ENCODE measurements around the gene THSD4. TPM values are rescaled to one million over a fixed set of nuclear protein-coding genes. Genes with fewer than 3 reads are reported as not detected.

Gene THSD4
- polyA plus RNA-seq, 1 donor from 2014 or later = 0.46 TPM

- no peaks in the 10 kb centered on the region for H3K27me3 ChIP-seq (ENCODE audit: insufficient read depth, low read depth, low read length)
- no peaks in the 10 kb centered on the region for H3K9me2 ChIP-seq (ENCODE audit: insufficient read depth, low read length)
- H3K9me3 ChIP-seq (ENCODE audit: low read length) = no peaks in the 10 kb centered on the region
- H3F3A ChIP-seq (ENCODE audit: insufficient read depth, low read length, poor library complexity, severe bottlenecking) = no peaks in the 10 kb centered on the region
- no peak for TF ChIP-seq CTCF (IDR thresholded peaks at IDR 0.05; ENCODE audit: poor library complexity, severe bottlenecking)
- TF ChIP-seq EP300 (conservative IDR thresholded peaks at IDR 0.05; ENCODE audit: poor library complexity, severe bottlenecking) = no peak
- no peak for TF ChIP-seq MXI1 (conservative IDR thresholded peaks at IDR 0.05; ENCODE audit: poor library complexity, severe bottlenecking)
- TF ChIP-seq POLR2AphosphoS5 (IDR thresholded peaks at IDR 0.05) = no peak
- peak; percentile 41 for TF ChIP-seq REST (IDR thresholded peaks at IDR 0.05; ENCODE audit: borderline replicate concordance)
- TF ChIP-seq EZH2 (IDR thresholded peaks at IDR 0.05; ENCODE audit: borderline replicate concordance, insufficient read depth, low read length, poor library complexity, severe bottlenecking) = no peak
- no peaks in the 10 kb centered on the region for H3K79me2 ChIP-seq (replicated peaks; ENCODE audit: insufficient read depth, low read length)
- no peaks in the 10 kb centered on the region for H3K36me3 ChIP-seq (ENCODE audit: insufficient read depth, low read length)
- no peak overlapping the region for H2AFZ ChIP-seq (ENCODE audit: low read depth, low read length)
- no peak overlapping the region for H3K4me2 ChIP-seq (ENCODE audit: low read length)
- H3K27ac ChIP-seq (ENCODE audit: low read length) = no peak overlapping the region
- H3K9ac ChIP-seq (ENCODE audit: low read length) = no peak overlapping the region
- H4K20me1 ChIP-seq (ENCODE audit: insufficient read depth) = no peaks in the 10 kb centered on the region
- no peak overlapping the region for H3K4me3 ChIP-seq (ENCODE audit: low read length)
These were observed 598.0 kb downstream of the THSD4 start for GRCh38 chr15:71713191-71713809.

- Histone ChIP-seq H3K27me3 (ENCODE audit: insufficient read depth, low read depth, low read length) (no peaks in the 10 kb centered on the region), H3K9ac (ENCODE audit: low read length) (no peak overlapping the region), H2AFZ (ENCODE audit: low read depth, low read length) (no peak overlapping the region), H3K4me2 (ENCODE audit: low read length) (no peak overlapping the region), H3F3A (ENCODE audit: insufficient read depth, low read length, poor library complexity, severe bottlenecking) (no peaks in the 10 kb centered on the region), H3K27ac (ENCODE audit: low read length) (no peak overlapping the region), H3K9me3 (ENCODE audit: low read length) (no peaks in the 10 kb centered on the region), H3K4me3 (ENCODE audit: low read length) (no peak overlapping the region), H4K20me1 (ENCODE audit: insufficient read depth) (no peaks in the 10 kb centered on the region), H3K36me3 (ENCODE audit: insufficient read depth, low read length) (no peaks in the 10 kb centered on the region), H3K9me2 (ENCODE audit: insufficient read depth, low read length) (no peaks in the 10 kb centered on the region), H3K79me2 (replicated peaks; ENCODE audit: insufficient read depth, low read length) (no peaks in the 10 kb centered on the region)
- no peak for TF ChIP-seq RAD21 (conservative IDR thresholded peaks at IDR 0.05)
- TF ChIP-seq CTCF (IDR thresholded peaks at IDR 0.05; ENCODE audit: poor library complexity, severe bottlenecking) = no peak
- TF ChIP-seq SMC3 (conservative IDR thresholded peaks at IDR 0.05; ENCODE audit: poor library complexity) = no peak
- TF ChIP-seq TAF1 (IDR thresholded peaks at IDR 0.05; ENCODE audit: low read depth) = no peak
- no peak for TF ChIP-seq MXI1 (conservative IDR thresholded peaks at IDR 0.05; ENCODE audit: poor library complexity, severe bottlenecking)
- TF ChIP-seq REST (IDR thresholded peaks at IDR 0.05; ENCODE audit: borderline replicate concordance) = no peak
- TF ChIP-seq POLR2AphosphoS5 (IDR thresholded peaks at IDR 0.05) = no peak
- no peak for TF ChIP-seq EZH2 (IDR thresholded peaks at IDR 0.05; ENCODE audit: borderline replicate concordance, insufficient read depth, low read length, poor library complexity, severe bottlenecking)
- no peak for TF ChIP-seq EP300 (conservative IDR thresholded peaks at IDR 0.05; ENCODE audit: poor library complexity, severe bottlenecking)
These were observed 600.6 kb downstream of the THSD4 start for GRCh38 chr15:71715914-71716313.

Data from neural cell (in vitro differentiated cells).